ENCODE measurements around the gene TMEM147.

The TMEM147 gene

GRCh38 chr19:35514282-35514809, 31.1 kb upstream of the TMEM147 start:
- Histone ChIP-seq H3K27me3 (replicated peaks; ENCODE audit: control insufficient read depth, insufficient read depth, low read length) (no peaks in the 10 kb centered on the region; the same call in 1 of the 2 replicates), H3K4me3 (replicated peaks; ENCODE audit: low read depth, low read length) (no peak overlapping the region), H3K36me3 (ENCODE audit: control insufficient read depth, insufficient read depth, low read length) (no peaks in the 10 kb centered on the region)
- DNase-seq (ENCODE audit: extremely low read depth, insufficient read length), result no peak
- no peak for TF ChIP-seq CTCF (IDR thresholded peaks at IDR 0.05; ENCODE audit: insufficient read depth, low read length, poor library complexity, severe bottlenecking)

- DNase-seq (ENCODE audit: extremely low read depth, insufficient read length), result no peak
- Histone ChIP-seq H3K36me3 (ENCODE audit: control insufficient read depth, insufficient read depth, low read length) (no peaks in the 10 kb centered on the region), H3K27me3 (replicated peaks; ENCODE audit: control insufficient read depth, insufficient read depth, low read length) (no peaks in the 10 kb centered on the region; the same call in 1 of the 2 replicates), H3K4me3 (replicated peaks; ENCODE audit: low read depth, low read length) (no peak overlapping the region)
- no peak for TF ChIP-seq CTCF (IDR thresholded peaks at IDR 0.05; ENCODE audit: insufficient read depth, low read length, poor library complexity, severe bottlenecking)
These were observed 29.1 kb upstream of the TMEM147 start for GRCh38 chr19:35516310-35516709.

DNA sequence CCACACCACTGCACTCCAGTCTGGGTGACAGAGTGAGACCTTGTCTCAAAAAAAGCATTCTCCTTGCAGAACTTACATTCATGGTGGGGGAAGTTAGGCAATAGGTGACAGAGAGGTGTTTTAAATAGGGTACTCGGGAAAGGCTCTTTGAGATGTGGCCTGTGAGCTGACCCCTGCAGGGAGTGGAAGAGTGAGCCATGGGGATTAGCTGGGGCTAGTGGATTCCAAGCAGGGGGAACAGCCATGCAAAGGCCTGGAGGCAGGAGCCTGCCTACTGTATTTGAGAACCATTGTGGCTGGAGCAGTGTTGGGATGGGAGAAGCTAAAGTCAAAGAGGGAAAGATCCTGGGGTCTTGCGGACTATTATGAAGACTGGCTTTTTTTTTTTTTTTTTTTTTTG, 28.1 kb upstream of the TMEM147 start:
- DNase-seq (ENCODE audit: extremely low read depth, insufficient read length), result no peak
- no peak overlapping the region for H3K4me3 ChIP-seq (replicated peaks; ENCODE audit: low read depth, low read length)
- no peak for TF ChIP-seq CTCF (IDR thresholded peaks at IDR 0.05; ENCODE audit: insufficient read depth, low read length, poor library complexity, severe bottlenecking)
- H3K36me3 ChIP-seq (ENCODE audit: control insufficient read depth, insufficient read depth, low read length), result no peaks in the 10 kb centered on the region
- no peaks in the 10 kb centered on the region; the same call in 1 of the 2 replicates for H3K27me3 ChIP-seq (replicated peaks; ENCODE audit: control insufficient read depth, insufficient read depth, low read length)

DNA sequence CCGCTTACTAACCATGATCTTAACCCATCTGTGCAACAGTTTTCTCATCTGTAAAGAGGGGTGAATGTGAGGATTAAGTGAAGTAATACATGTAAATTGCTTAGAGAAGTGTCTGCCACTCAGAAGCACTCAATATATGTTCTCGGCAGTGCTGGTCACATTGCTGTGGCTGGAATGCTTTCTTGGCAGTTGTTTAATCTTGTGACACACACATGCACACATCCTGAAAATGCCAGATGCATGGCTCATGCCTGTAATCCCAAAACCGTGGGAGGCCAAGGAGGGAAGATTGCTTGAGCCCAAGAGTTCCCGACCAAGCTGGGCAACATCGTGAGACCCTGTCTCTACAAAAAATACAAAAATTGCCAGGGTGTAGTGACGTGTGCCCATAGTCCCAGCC, 27.1 kb upstream of the TMEM147 start:
- Histone ChIP-seq H3K27me3 (replicated peaks; ENCODE audit: control insufficient read depth, insufficient read depth, low read length) (no peaks in the 10 kb centered on the region; the same call in 1 of the 2 replicates), H3K36me3 (ENCODE audit: control insufficient read depth, insufficient read depth, low read length) (no peaks in the 10 kb centered on the region), H3K4me3 (replicated peaks; ENCODE audit: low read depth, low read length) (no peak overlapping the region)
- DNase-seq (ENCODE audit: extremely low read depth, insufficient read length), result no peak
- no peak for TF ChIP-seq CTCF (IDR thresholded peaks at IDR 0.05; ENCODE audit: insufficient read depth, low read length, poor library complexity, severe bottlenecking)

GRCh38 chr19:35519291-35519690, 26.1 kb upstream of the TMEM147 start:
- H3K27me3 ChIP-seq (replicated peaks; ENCODE audit: control insufficient read depth, insufficient read depth, low read length), result no peaks in the 10 kb centered on the region; the same call in 1 of the 2 replicates
- TF ChIP-seq CTCF (IDR thresholded peaks at IDR 0.05; ENCODE audit: insufficient read depth, low read length, poor library complexity, severe bottlenecking), result no peak
- DNase-seq (ENCODE audit: extremely low read depth, insufficient read length), result no peak
- no peaks in the 10 kb centered on the region for H3K36me3 ChIP-seq (ENCODE audit: control insufficient read depth, insufficient read depth, low read length)
- H3K4me3 ChIP-seq (replicated peaks; ENCODE audit: low read depth, low read length), result no peak overlapping the region
